Thyroid gland (tissue), 4 donors: Measurements from ENCODE around the gene RASA1. TPM values are rescaled to one million over a fixed set of nuclear protein-coding genes. Genes with fewer than 3 reads are reported as not detected.

ENCODE experiments used
- DNase-seq, 2 donors: peaks; one replicate each; pipeline ENCODE4 v3.0.0-alpha.2; 2019
- H3K27ac ChIP-seq, 3 donors: fragments of 200-600 bp; sonication (generic); 1 replicate in 2 of 3; 2 replicates in 1 of 3; pipeline ENCODE4 v1.5.1; 2016 to 2019; ENCODE audit warnings: mild to moderate bottlenecking in 1 of 3, moderate library complexity in 1 of 3
- H3K27me3 ChIP-seq: fragments of 200-600 bp; sonication (generic); one replicate; pipeline ENCODE4 v1.5.1; 2019
- H3K36me3 ChIP-seq, 2 donors: fragments of 200-600 bp; sonication (generic); one replicate each; pipeline ENCODE4 v1.5.1; 2016 to 2019
- H3K4me1 ChIP-seq, 2 donors: fragments of 200-600 bp; sonication (generic); one replicate each; pipeline ENCODE4 v1.5.1; 2017 to 2019
- H3K4me3 ChIP-seq, 3 donors: fragments of 200-600 bp; sonication (generic); replicated peaks in 1 of 3; 1 replicate in 2 of 3; 2 replicates in 1 of 3; pipeline ENCODE4 v1.5.1; 2016; ENCODE audit warnings: mild to moderate bottlenecking in 1 of 3
- H3K9me3 ChIP-seq: fragments of 200-600 bp; sonication (generic); one replicate; pipeline ENCODE4 v1.5.1; 2017
- CTCF ChIP-seq, 6 experiments: fragments of 200-600 bp in 3 of 6; fragments of 450-650 bp in 3 of 6; sonication (generic) in 3 of 6; IDR thresholded peaks; one replicate each; pipeline ENCODE4 v1.5.1; 2016 to 2019; ENCODE audit warnings: antibody characterized with exemption in 6 of 6, mild to moderate bottlenecking in 2 of 6, inconsistent platforms in 1 of 6, moderate library complexity in 1 of 6
- POLR2A ChIP-seq, 2 donors: fragments of 450-650 bp; IDR thresholded peaks; one replicate each; pipeline ENCODE4 v1.6.1; 2017; ENCODE audit warnings: antibody characterized with exemption in 2 of 2, mild to moderate bottlenecking in 2 of 2, moderate library complexity in 1 of 2
- WGBS, 2 donors: methylation state at CpG; one replicate each; pipeline ENCODE4 v1.1.5; 2017; 5-methylcytosine and 5-hydroxymethylcytosine counted together
- intact Hi-C: fragments of 100-400 bp; cut with DNase I; formaldehyde crosslinking; loops from one replicate; pipeline ENCODE4 v1.15.1; 2023
- total RNA-seq, 4 donors: library from RNA; depleted of rRNA; stranded (reverse); fragments of >200 nt; gene quantifications; one replicate each; pipeline ENCODE4 v1.2.3, GENCODE V29; 2016

RASA1 gene
- total RNA-seq, 4 donors from 2014 or later, result 45.2 to 57.1 (median 52.8) TPM

- H3K27me3 ChIP-seq, result no peaks in the 10 kb centered on the region
- H3K4me3 ChIP-seq, result peak overlapping the region; percentile 26 to 80 (median 71)
- H3K9me3 ChIP-seq, result no peaks in the 10 kb centered on the region
- WGBS, 2 donors, result 52 to 57% methylated on average over 3 of the region's 3 CpGs
- peak overlapping the region; percentile 78 to 99 (median 93) for H3K27ac ChIP-seq
- intact Hi-C loops, result no loop called here
- no peak for TF ChIP-seq CTCF (IDR thresholded peaks at IDR 0.05)
- no peak for TF ChIP-seq POLR2A (IDR thresholded peaks at IDR 0.05)
- peaks cover 6 to 10% of the 10 kb centered on the region in 2 donors for H3K4me1 ChIP-seq
- DNase-seq, result no peak
- peaks cover 0 to 8% of the 10 kb centered on the region in 2 donors for H3K36me3 ChIP-seq
These were observed 145.6 kb downstream of the RASA1 start for GRCh38 chr5:87413343-87413645.

DNA sequence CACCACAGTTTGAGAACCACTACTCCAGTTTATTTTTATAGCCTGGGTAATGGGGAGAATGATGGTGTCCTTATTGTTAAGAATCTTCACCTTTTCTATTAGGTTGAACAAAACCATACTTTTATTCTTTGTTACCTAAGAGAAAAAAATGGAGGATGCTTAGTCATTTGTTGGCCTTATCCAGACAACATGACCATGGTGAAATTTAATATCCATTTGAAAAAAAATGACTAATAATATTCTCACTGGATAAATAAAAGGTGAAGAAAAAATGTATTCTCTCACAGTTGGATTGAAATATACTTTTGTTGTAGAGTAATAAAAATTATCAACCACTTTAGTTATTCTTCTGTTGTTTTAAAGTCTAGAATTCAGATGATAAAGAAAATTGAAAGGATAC, 150.8 kb downstream of the RASA1 start:
- peaks cover 0 to under 1% of the 10 kb centered on the region in 2 donors for H3K4me1 ChIP-seq
- H3K27me3 ChIP-seq, result no peaks in the 10 kb centered on the region
- no peak overlapping the region for H3K4me3 ChIP-seq
- intact Hi-C loops, result no loop called here
- no peaks in the 10 kb centered on the region for H3K36me3 ChIP-seq
- no peak for DNase-seq
- H3K27ac ChIP-seq, result no peak overlapping the region
- no peaks in the 10 kb centered on the region for H3K9me3 ChIP-seq
- TF ChIP-seq CTCF (IDR thresholded peaks at IDR 0.05) (no peak), POLR2A (IDR thresholded peaks at IDR 0.05) (no peak)

DNA sequence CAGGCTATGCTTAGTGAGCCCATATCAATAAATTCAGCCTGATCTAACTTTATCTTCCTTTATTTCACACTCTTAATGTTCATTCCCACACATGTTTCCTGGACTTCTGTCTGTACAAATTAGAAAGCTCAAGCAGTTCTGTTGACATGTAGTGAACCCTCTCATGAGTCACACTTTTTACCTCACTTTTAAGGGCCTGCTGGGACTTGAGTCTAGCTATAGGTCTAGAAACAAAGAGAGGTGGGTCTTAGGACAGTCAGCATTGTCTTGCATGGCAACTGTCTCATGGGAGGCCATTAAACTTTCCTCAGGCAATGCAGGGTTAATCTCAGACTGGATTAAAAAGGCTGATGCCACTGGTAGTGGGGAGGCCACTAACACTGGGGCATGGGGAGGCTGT, 153.6 kb downstream of the RASA1 start:
- H3K9me3 ChIP-seq, result no peaks in the 10 kb centered on the region
- no peak for DNase-seq
- no peaks in the 10 kb centered on the region for H3K36me3 ChIP-seq
- TF ChIP-seq CTCF (IDR thresholded peaks at IDR 0.05) (no peak), POLR2A (IDR thresholded peaks at IDR 0.05) (no peak)
- H3K27ac ChIP-seq, result no peak overlapping the region
- H3K4me1 ChIP-seq, result no peaks in the 10 kb centered on the region
- H3K27me3 ChIP-seq, result no peaks in the 10 kb centered on the region
- intact Hi-C loops, result no loop called here
- no peak overlapping the region for H3K4me3 ChIP-seq

DNA sequence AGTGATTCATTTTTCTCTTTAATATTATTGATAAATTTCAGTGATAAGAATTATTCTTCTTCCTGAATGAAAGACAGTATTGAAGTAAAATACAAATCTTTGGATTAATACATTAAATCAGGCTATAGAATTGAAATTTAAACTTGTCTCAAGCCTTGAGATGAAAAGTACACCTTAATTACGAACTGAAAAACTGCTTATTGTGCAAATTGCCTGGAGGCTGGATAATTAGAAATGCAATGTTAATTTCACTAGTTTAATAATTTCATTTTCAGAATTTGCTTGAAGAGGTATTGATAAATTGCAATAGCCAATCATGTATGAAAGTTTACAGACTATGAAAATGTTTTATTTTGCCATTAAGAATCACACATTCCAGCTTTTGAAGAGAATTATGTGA, 156.1 kb downstream of the RASA1 start:
- Histone ChIP-seq H3K36me3 (no peaks in the 10 kb centered on the region), H3K27me3 (no peaks in the 10 kb centered on the region), H3K4me3 (no peak overlapping the region), H3K9me3 (no peaks in the 10 kb centered on the region), H3K27ac (no peak overlapping the region), H3K4me1 (no peaks in the 10 kb centered on the region)
- DNase-seq, result no peak
- TF ChIP-seq CTCF (IDR thresholded peaks at IDR 0.05) (no peak), POLR2A (IDR thresholded peaks at IDR 0.05) (no peak)
- WGBS, 2 donors, result 84 to 89% methylated on average over 1 of the region's 1 CpG
- intact Hi-C loops, result no loop called here

DNA sequence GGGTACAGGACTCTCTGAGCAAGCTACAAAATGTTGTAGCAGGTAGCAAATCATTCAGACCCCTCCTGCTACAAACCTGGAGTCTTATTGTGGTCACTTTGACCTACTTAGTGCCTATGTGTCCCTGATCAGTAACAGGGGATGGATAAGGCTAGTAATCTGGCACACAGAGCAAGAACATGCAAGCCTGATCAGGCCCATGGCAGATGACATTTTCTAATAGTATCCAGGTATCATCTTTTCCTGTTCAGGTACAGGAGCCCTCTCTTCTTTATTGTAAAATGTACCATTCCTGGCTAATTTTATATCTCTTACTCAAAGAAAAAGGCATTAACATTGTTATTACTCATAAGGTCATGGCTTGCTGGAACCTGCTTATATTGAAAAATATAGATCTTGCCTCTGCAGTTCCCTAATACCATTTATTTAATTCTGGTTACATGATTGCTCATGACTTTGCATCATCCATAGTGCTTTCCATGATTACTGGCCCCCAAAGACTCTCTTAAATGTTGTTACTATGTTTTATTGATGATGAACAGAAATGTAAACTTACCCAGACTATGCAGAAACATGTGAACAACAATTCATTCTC, 163.3 kb downstream of the RASA1 start:
- no peak for TF ChIP-seq CTCF (IDR thresholded peaks at IDR 0.05)
- no peak for TF ChIP-seq POLR2A (IDR thresholded peaks at IDR 0.05)
- Histone ChIP-seq H3K36me3 (no peaks in the 10 kb centered on the region), H3K27ac (no peak overlapping the region), H3K9me3 (no peaks in the 10 kb centered on the region), H3K4me1 (no peaks in the 10 kb centered on the region), H3K27me3 (no peaks in the 10 kb centered on the region), H3K4me3 (no peak overlapping the region)
- intact Hi-C loops, result no loop called here
- no peak for DNase-seq
